Heart right ventricle (tissue), 16 donors: ENCODE data around the gene BTBD16. TPM values are rescaled to one million over a fixed set of nuclear protein-coding genes. Genes with fewer than 3 reads are reported as not detected.

Source experiments
- ATAC-seq, 8 donors: fragments of 200-7000 bp; cut with Tn5 transposase; one replicate each; pipeline ENCODE4 v1.9.1; 2020; ENCODE audit warnings: mild to moderate bottlenecking in 8 of 8, moderate library complexity in 8 of 8, moderate number of reproducible peaks in 1 of 8
- DNase-seq, 2 donors: peaks; one replicate each; pipeline ENCODE4 v3.0.0-alpha.2; 2020
- H3K27ac ChIP-seq, 10 donors: fragments of 200-600 bp; sonication (generic) in 2 of 10; one replicate each; pipeline versions ENCODE4 v1.5.0 to v1.8.0; 2020 to 2022; ENCODE audit warnings: mild to moderate bottlenecking in 3 of 10
- H3K27me3 ChIP-seq, 7 donors: fragments of 200-600 bp; one replicate each; pipeline ENCODE4 v1.8.0; 2021 to 2022; ENCODE audit warnings: mild to moderate bottlenecking in 2 of 7
- H3K36me3 ChIP-seq, 9 donors: fragments of 200-600 bp; sonication (generic) in 1 of 9; one replicate each; pipeline versions ENCODE4 v1.5.0 to v1.8.0; 2020 to 2022; ENCODE audit warnings: mild to moderate bottlenecking in 2 of 9
- H3K4me1 ChIP-seq, 9 donors: fragments of 200-600 bp; sonication (generic) in 1 of 9; one replicate each; pipeline versions ENCODE4 v1.5.0 to v1.8.0; 2020 to 2022; ENCODE audit warnings: mild to moderate bottlenecking in 4 of 9
- H3K4me3 ChIP-seq, 10 donors: fragments of 200-600 bp; sonication (generic) in 2 of 10; one replicate each; pipeline versions ENCODE4 v1.5.0 to v1.8.0; 2020 to 2022; ENCODE audit warnings: mild to moderate bottlenecking in 7 of 10, moderate library complexity in 2 of 10
- H3K9me3 ChIP-seq, 11 donors: fragments of 200-600 bp in 10 of 11; sonication (generic) in 2 of 11; one replicate each; pipeline versions ENCODE4 v1.5.0 to v1.8.0; 2013 to 2022; ENCODE audit warnings: mild to moderate bottlenecking in 2 of 11, control low read depth in 1 of 11, moderate library complexity in 1 of 11
- CTCF ChIP-seq, 9 donors: fragments of 200-600 bp; sonication (generic) in 2 of 9; IDR thresholded peaks; one replicate each; pipeline versions ENCODE4 v1.5.0 to v1.8.0; 2021 to 2022; ENCODE audit warnings: antibody characterized with exemption in 9 of 9, mild to moderate bottlenecking in 5 of 9, moderate library complexity in 1 of 9
- WGBS, 2 donors: extraction: QIAGEN DNeasy Blood & Tissue Kit; methylation state at CpG; one replicate each; pipeline ENCODE4 v1.1.7; 2013; ENCODE audit warnings: inconsistent platforms in 1 of 2; 5-methylcytosine and 5-hydroxymethylcytosine counted together
- intact Hi-C, 10 donors: fragments of 100-400 bp; cut with DNase I; formaldehyde crosslinking; loops; one replicate each; pipeline versions ENCODE4 v1.11.1 to v1.14.2; 2022
- polyA plus RNA-seq, 2 donors: library from polyadenylated mRNA; stranded (reverse); fragments of 200-250 nt; gene quantifications; one replicate each; pipeline ENCODE4 v1.2.3, GENCODE V29; 2013
- total RNA-seq, 10 donors: library from RNA; stranded (reverse); fragmentation: NEBNext Ultra II Directional in 3 of 10; extraction: Animal tissue kit (Norgen Biotek cat#: 25700) in 3 of 10; gene quantifications; one replicate each; pipeline versions ENCODE4 v1.2.1 to v1.2.4, GENCODE V29; 2021 to 2023
- donor health status: Arrhythmogenic right ventricular cardiomyopathy.
- donor health status: ischemic (EF 13 %, LVEDD 7.1; RV severe dilation, severe dysfunction).
- donor health status: healthy with polysubstance abuse.
- donor health status: DM: no; HTN: yes; CAD: no.
- donor health status: DM: no; HTN: no; CAD: no.
- donor health status: ischemic (EF 25% LVEDD 6.9; RV normal size, moderate dysfunction).
- donor health status: ischemic (EF 25% LVEDD 5.7; RV mildly dilated, moderate dysfunction).
- donor health status: healthy.
- donor health status: DM: yes; HTN: yes; CAD: no.
- donor health status: Ischemic cardiomyopathy.
- donor health status: ischemic (EF 35%, LVEDD 5.7; RV mildly dilated, moderate dysfunction).
- donor health status: nonischemic (EF 11% LVEDD 7.7; RV severe dilation, severe dysfunction).
- donor health status: DM: yes; HTN: yes; CAD: no.
- donor health status: PGD.
- donor health status: ischemic (EF 29% LVEDD 5.4; RV normal size, mild dysfunction).
- donor health status: nonischemic (EF 23%, LVEDD 6.1; RV moderate dilation, normal function).

The BTBD16 gene
- total and polyA plus RNA-seq, 12 donors = 0.29 to 0.76 TPM; not detected in 10

DNA sequence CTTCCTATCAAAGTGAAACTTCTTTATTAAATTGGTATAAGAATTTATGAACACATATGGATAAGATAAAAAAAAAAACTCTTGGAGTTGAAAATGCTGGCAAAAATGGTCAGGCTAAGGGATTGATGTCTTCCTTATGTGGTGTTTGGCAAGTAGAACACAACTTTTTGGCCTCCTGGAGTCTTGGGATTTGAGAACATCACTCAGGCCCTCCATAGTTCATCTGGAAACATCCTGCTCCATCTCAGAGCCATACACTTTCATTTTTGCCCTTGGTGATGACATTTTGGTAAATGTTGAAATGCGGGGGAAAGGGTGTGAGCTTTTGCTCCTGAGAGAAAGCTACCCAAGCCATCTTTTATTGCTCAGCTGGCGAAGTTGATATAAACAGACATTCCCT lies 27.5 kb upstream of the BTBD16 start:
- H3K27me3 ChIP-seq = no peaks in the 10 kb centered on the region
- DNase-seq (no peak), ATAC-seq (peak in 1 of 8 donors; percentile 28)
- peaks cover 0 to 95% (median 36%) of the 10 kb centered on the region in 9 donors for H3K36me3 ChIP-seq
- 74 to 83% methylated on average over 2 of the region's 2 CpGs for WGBS, 2 donors
- intact Hi-C loops = no loop called here
- no peak for TF ChIP-seq CTCF (IDR thresholded peaks at IDR 0.05)
- H3K9me3 ChIP-seq = no peaks in the 10 kb centered on the region
- peaks cover 0 to 30% (median 7%) of the 10 kb centered on the region in 9 donors for H3K4me1 ChIP-seq
- H3K4me3 ChIP-seq = no peak overlapping the region
- peak overlapping the region in 2 of 10 donors; percentile 13 to 26 for H3K27ac ChIP-seq

- no peak for DNase-seq
- peak overlapping the region in 5 of 10 donors; percentile 13 to 34 (median 25) for H3K27ac ChIP-seq
- no peak for TF ChIP-seq CTCF (IDR thresholded peaks at IDR 0.05)
- H3K9me3 ChIP-seq = no peaks in the 10 kb centered on the region
- H3K4me3 ChIP-seq = no peak overlapping the region
- intact Hi-C loops = no loop called here
- no peaks in the 10 kb centered on the region for H3K27me3 ChIP-seq
- ATAC-seq = no peak
- H3K36me3 ChIP-seq = peaks cover 0 to 95% (median 36%) of the 10 kb centered on the region in 9 donors
- H3K4me1 ChIP-seq = peaks cover 0 to 37% (median 8%) of the 10 kb centered on the region in 9 donors
- 61 to 71% methylated on average over 11 of the region's 11 CpGs for WGBS, 2 donors
Observed at GRCh38 chr10:122244001-122244975, 26.8 kb upstream of the BTBD16 start.

DNA sequence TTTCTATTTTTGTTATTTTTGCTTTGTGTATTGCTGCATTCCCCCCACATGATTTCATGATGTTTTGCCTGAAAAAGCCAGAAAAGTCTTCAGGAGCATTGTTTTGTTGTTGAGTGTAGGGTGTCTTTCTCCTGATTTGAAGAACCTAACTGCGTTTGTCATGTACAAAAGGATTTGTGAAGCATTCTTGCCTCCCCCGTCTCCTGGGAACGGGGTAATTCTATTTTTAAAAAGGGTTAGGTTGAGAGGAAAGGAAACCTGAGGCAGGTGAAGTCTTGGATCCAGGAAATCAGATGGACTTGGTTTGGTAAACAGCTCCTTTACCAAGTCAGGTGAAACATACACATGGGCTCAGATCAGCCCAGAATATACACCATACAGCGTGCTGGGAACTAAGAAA lies 26.0 kb upstream of the BTBD16 start:
- 79 to 83% methylated on average over 4 of the region's 4 CpGs for WGBS, 2 donors
- peak overlapping the region in 1 of 10 donors; percentile 1 for H3K27ac ChIP-seq
- peaks cover 0 to 44% (median 11%) of the 10 kb centered on the region in 9 donors for H3K4me1 ChIP-seq
- intact Hi-C loops = no loop called here
- H3K9me3 ChIP-seq = no peaks in the 10 kb centered on the region
- TF ChIP-seq CTCF (IDR thresholded peaks at IDR 0.05) = no peak
- H3K27me3 ChIP-seq = no peaks in the 10 kb centered on the region
- no peak for DNase-seq
- ATAC-seq = no peak
- H3K36me3 ChIP-seq = peaks cover 0 to 95% (median 33%) of the 10 kb centered on the region in 9 donors
- no peak overlapping the region for H3K4me3 ChIP-seq

DNA sequence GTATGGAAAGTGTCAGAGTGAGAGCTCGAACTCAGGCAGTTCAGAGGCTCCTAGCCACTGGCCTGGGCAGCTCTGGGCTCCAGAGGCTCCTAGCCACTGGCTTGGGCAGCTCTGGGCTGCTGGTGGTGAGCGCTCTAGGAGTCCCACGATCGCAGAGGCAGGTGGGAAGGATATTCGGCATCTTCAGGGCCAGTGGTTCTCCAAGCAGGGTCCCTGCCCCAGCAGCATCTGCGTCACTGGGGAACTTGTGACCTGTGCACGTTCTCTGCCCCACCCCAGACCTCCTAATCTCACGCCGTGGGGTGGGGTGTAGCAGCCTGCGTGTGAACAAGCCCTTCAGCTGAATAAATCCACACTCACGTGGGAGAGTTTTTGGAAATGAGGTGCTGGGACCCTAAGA lies 25.2 kb upstream of the BTBD16 start:
- H3K27me3 ChIP-seq = no peaks in the 10 kb centered on the region
- no peak for TF ChIP-seq CTCF (IDR thresholded peaks at IDR 0.05)
- peaks cover 0 to 93% (median 33%) of the 10 kb centered on the region in 9 donors for H3K36me3 ChIP-seq
- peaks cover 0 to 48% (median 11%) of the 10 kb centered on the region in 9 donors for H3K4me1 ChIP-seq
- H3K4me3 ChIP-seq = no peak overlapping the region
- WGBS, 2 donors = 80 to 88% methylated on average over 11 of the region's 11 CpGs
- intact Hi-C loops = no loop called here
- DNase-seq (no peak), ATAC-seq (no peak)
- H3K27ac ChIP-seq = peak overlapping the region in 1 of 10 donors; percentile 2
- H3K9me3 ChIP-seq = no peaks in the 10 kb centered on the region
